Measurements from ENCODE around the gene ATRX. TPM values are rescaled to one million over a fixed set of nuclear protein-coding genes. Genes with fewer than 3 reads are reported as not detected.

Gene ATRX
- total RNA-seq, 1 donor: 80.3 TPM

DNA sequence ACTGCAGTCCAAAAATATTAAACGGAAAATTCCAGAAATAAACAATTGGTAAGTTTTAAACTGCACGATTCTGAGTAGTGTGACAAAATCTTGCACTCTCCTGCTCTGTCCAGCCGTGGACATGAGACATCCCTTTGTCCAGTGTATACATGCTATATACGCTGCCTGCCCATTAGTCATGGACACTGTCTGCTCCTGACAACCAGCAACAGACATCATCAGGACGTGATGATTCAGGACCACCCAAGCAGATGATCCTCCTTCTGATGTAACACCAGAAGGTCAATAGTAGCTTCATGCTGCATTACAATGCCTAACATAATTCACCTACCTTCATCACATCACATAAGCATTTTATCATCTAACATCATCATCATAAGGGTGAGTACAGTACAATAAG is 36.3 kb downstream of the ATRX start:
- Histone ChIP-seq H3K9me3 (ENCODE audit: low read depth, low read length) (no peaks in the 10 kb centered on the region), H4K20me1 (ENCODE audit: insufficient read depth, low read length) (peaks cover 7% of the 10 kb centered on the region), H3K4me2 (ENCODE audit: insufficient read depth, low read length) (no peak overlapping the region), H3K4me1 (ENCODE audit: insufficient read depth, low read length) (no peaks in the 10 kb centered on the region), H3K4me3 (ENCODE audit: insufficient read depth, low read length) (no peak overlapping the region), H2AFZ (ENCODE audit: low read length) (no peak overlapping the region), H3K79me2 (ENCODE audit: insufficient read depth, low read length) (peaks cover 38% of the 10 kb centered on the region), H3K36me3 (ENCODE audit: insufficient read depth, low read length) (no peaks in the 10 kb centered on the region), H3K27me3 (ENCODE audit: insufficient read depth, low read length) (no peaks in the 10 kb centered on the region), H3K27ac (ENCODE audit: low read depth, low read length) (peak overlapping the region; percentile 41)
- DNase-seq (ENCODE audit: insufficient read length, low spot score, missing footprints): no peak
- TF ChIP-seq, protein P1, sequence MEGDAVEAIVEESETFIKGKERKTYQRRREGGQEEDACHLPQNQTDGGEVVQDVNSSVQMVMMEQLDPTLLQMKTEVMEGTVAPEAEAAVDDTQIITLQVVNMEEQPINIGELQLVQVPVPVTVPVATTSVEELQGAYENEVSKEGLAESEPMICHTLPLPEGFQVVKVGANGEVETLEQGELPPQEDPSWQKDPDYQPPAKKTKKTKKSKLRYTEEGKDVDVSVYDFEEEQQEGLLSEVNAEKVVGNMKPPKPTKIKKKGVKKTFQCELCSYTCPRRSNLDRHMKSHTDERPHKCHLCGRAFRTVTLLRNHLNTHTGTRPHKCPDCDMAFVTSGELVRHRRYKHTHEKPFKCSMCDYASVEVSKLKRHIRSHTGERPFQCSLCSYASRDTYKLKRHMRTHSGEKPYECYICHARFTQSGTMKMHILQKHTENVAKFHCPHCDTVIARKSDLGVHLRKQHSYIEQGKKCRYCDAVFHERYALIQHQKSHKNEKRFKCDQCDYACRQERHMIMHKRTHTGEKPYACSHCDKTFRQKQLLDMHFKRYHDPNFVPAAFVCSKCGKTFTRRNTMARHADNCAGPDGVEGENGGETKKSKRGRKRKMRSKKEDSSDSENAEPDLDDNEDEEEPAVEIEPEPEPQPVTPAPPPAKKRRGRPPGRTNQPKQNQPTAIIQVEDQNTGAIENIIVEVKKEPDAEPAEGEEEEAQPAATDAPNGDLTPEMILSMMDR (IDR thresholded peaks at IDR 0.05; ENCODE audit: extremely low read depth, low read depth, low read length): no peak

DNA sequence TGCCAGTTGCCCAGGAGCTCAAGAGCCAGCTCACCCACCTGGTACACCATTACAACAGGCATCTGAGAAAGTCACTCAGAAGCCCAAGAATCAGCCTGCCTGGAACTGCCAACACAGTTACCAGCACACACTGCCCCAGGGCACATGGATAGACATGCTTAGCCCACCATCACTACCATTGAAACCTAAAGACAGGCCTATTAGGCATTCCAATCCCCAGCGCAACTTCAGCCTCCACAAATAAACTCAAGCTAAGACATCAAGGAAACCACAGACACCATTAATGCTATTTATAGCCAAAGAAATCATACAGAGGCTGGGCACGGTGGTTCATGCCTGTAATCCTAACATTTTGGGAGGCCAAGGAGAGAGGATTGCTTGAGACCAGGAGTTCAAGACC is 42.3 kb downstream of the ATRX start:
- H4K20me1 ChIP-seq (ENCODE audit: insufficient read depth, low read length): peaks cover 36% of the 10 kb centered on the region
- no peak overlapping the region for H3K4me2 ChIP-seq (ENCODE audit: insufficient read depth, low read length)
- H3K27ac ChIP-seq (ENCODE audit: low read depth, low read length): no peak overlapping the region

DNA sequence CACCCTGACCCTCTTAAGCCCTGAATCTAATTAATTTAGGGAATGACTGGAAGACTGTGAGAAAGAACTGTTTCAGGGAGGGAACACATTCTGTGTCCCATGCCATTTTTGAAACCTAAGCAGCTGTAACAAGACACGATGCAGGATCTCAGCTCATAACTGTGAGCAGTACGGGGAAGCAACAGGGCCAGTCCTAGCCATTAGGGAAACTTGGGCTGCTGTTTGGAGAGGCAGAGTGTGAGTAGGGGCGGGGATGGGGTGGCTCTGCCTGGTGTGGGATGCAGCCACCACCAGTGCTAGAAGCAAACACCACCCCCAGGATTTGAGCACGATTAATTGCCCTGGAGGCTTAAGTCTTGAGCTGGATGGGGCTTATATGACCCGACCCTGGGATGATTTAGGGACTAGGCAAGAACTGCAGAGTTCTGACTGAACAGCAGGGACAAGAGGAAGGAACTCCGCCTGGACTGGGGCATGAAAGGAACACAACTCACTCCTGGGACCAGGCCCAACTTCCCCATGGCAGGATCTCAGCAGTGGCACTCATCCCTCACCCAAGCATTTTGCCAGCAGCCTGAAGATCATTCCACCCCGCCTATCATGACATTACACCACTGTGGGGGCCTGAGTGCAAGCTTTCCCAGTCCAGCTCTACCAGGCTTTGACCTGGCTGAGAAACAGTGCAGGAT is 43.1 kb downstream of the ATRX start:
- Histone ChIP-seq H3K4me1 (ENCODE audit: insufficient read depth, low read length) (no peaks in the 10 kb centered on the region), H3K27ac (ENCODE audit: low read depth, low read length) (peak overlapping the region; percentile 22), H3K36me3 (ENCODE audit: insufficient read depth, low read length) (no peaks in the 10 kb centered on the region), H2AFZ (ENCODE audit: low read length) (no peak overlapping the region), H3K79me2 (ENCODE audit: insufficient read depth, low read length) (peaks cover 72% of the 10 kb centered on the region), H4K20me1 (ENCODE audit: insufficient read depth, low read length) (peaks cover 35% of the 10 kb centered on the region), H3K9me3 (ENCODE audit: low read depth, low read length) (no peaks in the 10 kb centered on the region), H3K4me3 (ENCODE audit: insufficient read depth, low read length) (no peak overlapping the region), H3K4me2 (ENCODE audit: insufficient read depth, low read length) (no peak overlapping the region), H3K27me3 (ENCODE audit: insufficient read depth, low read length) (no peaks in the 10 kb centered on the region)
- no peak for DNase-seq (ENCODE audit: insufficient read length, low spot score, missing footprints)
- TF ChIP-seq, protein P1 (IDR thresholded peaks at IDR 0.05; ENCODE audit: extremely low read depth, low read depth, low read length): no peak

More for the DNA sequence above, 42.3 kb downstream of the ATRX start:
- DNase-seq (ENCODE audit: insufficient read length, low spot score, missing footprints): no peak
- H3K27me3 ChIP-seq (ENCODE audit: insufficient read depth, low read length): no peaks in the 10 kb centered on the region
- H3K9me3 ChIP-seq (ENCODE audit: low read depth, low read length): no peaks in the 10 kb centered on the region
- H2AFZ ChIP-seq (ENCODE audit: low read length): no peak overlapping the region
- no peak overlapping the region for H3K4me3 ChIP-seq (ENCODE audit: insufficient read depth, low read length)
- no peaks in the 10 kb centered on the region for H3K4me1 ChIP-seq (ENCODE audit: insufficient read depth, low read length)
- H3K79me2 ChIP-seq (ENCODE audit: insufficient read depth, low read length): peaks cover 71% of the 10 kb centered on the region
- TF ChIP-seq, protein P1 (IDR thresholded peaks at IDR 0.05; ENCODE audit: extremely low read depth, low read depth, low read length): no peak
- H3K36me3 ChIP-seq (ENCODE audit: insufficient read depth, low read length): no peaks in the 10 kb centered on the region

DNA sequence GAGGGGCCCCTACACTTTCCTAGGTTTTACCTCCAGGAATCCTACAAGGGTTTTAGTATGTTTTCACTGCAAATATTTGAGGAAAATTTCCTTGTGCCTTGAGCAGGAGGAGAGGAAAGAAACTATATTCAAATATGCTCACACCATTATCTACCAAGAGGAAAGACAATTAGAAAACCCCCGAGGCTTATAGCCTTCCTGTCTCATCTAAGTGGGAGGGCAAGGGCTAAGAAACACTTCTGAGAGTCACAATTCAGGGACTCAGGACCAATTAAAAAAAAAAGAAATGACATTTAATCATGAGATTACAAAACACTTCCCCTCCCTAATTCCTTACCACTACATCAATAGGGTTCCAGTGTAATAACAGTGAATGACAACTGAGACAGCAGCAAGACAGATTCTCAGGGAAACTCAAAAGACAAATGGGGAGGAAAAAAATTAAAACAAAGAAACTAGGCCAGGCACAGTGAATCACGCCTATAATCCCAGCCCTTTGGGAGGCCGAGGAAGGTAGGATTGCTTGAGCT is 45.6 kb downstream of the ATRX start:
- H3K4me2 ChIP-seq (ENCODE audit: insufficient read depth, low read length): no peak overlapping the region
- H3K4me1 ChIP-seq (ENCODE audit: insufficient read depth, low read length): no peaks in the 10 kb centered on the region
- TF ChIP-seq, protein P1 (IDR thresholded peaks at IDR 0.05; ENCODE audit: extremely low read depth, low read depth, low read length): no peak
- H3K27ac ChIP-seq (ENCODE audit: low read depth, low read length): no peak overlapping the region
- no peaks in the 10 kb centered on the region for H3K36me3 ChIP-seq (ENCODE audit: insufficient read depth, low read length)
- H3K27me3 ChIP-seq (ENCODE audit: insufficient read depth, low read length): no peaks in the 10 kb centered on the region
- no peak overlapping the region for H3K4me3 ChIP-seq (ENCODE audit: insufficient read depth, low read length)
- no peak for DNase-seq (ENCODE audit: insufficient read length, low spot score, missing footprints)
- H3K79me2 ChIP-seq (ENCODE audit: insufficient read depth, low read length): peaks cover 75% of the 10 kb centered on the region
- H3K9me3 ChIP-seq (ENCODE audit: low read depth, low read length): no peaks in the 10 kb centered on the region
- H2AFZ ChIP-seq (ENCODE audit: low read length): no peak overlapping the region
- peaks cover 39% of the 10 kb centered on the region for H4K20me1 ChIP-seq (ENCODE audit: insufficient read depth, low read length)
